Stimulated activated CD8-positive, alpha-beta memory T cell treated with anti-CD3 and anti-CD28 coated beads, Interleukin-7, amount 100 ng/mL, for 1 hour (primary cell): ENCODE measurements around the gene NOP56.

ENCODE experiments used
- DNase-seq, 2 donors: peaks; one replicate each; pipeline ENCODE4 v3.0.0-alpha.2; 2020; ENCODE audit warnings: low read depth in 2 of 2

Gene NOP56

GRCh38 chr20:2701671-2702081, 49.2 kb downstream of the NOP56 start:
- DNase-seq, result no peak

GRCh38 chr20:2703716-2704475, 51.5 kb downstream of the NOP56 start:
- no peak for DNase-seq

- no peak for DNase-seq
Observed at GRCh38 chr20:2705931-2706645, 53.7 kb downstream of the NOP56 start.

- no peak for DNase-seq
Observed at GRCh38 chr20:2706688-2707352, 54.4 kb downstream of the NOP56 start.

- no peak for DNase-seq
Observed at GRCh38 chr20:2707353-2708072, 55.1 kb downstream of the NOP56 start.
